Adipocyte (in vitro differentiated cells): Measurements from ENCODE around the gene TSPAN7.

Experiments used
- DNase-seq: peaks from one replicate; pipeline ENCODE4 v3.0.0-alpha.2; 2015; ENCODE audit warnings: low read depth
- H3K27me3 ChIP-seq: replicated peaks from 2 replicates; pipeline ENCODE4 v1.7.0; 2013; ENCODE audit warnings: mild to moderate bottlenecking, low read length, moderate library complexity; ENCODE audit not compliant: control insufficient read depth, insufficient read depth
- H3K36me3 ChIP-seq: 2 replicates; pipeline ENCODE4 v1.7.0; 2013; ENCODE audit warnings: low read length, mild to moderate bottlenecking, moderate library complexity; ENCODE audit not compliant: control insufficient read depth, insufficient read depth, severe bottlenecking
- H3K4me1 ChIP-seq: 2 replicates; pipeline ENCODE4 v1.7.0; 2013; ENCODE audit warnings: mild to moderate bottlenecking, low read length, moderate library complexity; ENCODE audit not compliant: control insufficient read depth, insufficient read depth
- H3K4me3 ChIP-seq: 2 replicates; pipeline ENCODE4 v1.7.0; 2013; ENCODE audit warnings: mild to moderate bottlenecking, low read length, moderate library complexity
- H3K9ac ChIP-seq: 2 replicates; pipeline ENCODE4 v1.7.0; 2013; ENCODE audit warnings: mild to moderate bottlenecking, low read length, moderate library complexity
- H3K9me3 ChIP-seq: 2 replicates; pipeline ENCODE4 v1.7.0; 2013; ENCODE audit warnings: mild to moderate bottlenecking, low read length, moderate library complexity; ENCODE audit not compliant: control insufficient read depth

The TSPAN7 gene

GRCh38 chrX:38561126-38561868, at the start of gene TSPAN7:
Gene TSPAN7, plus strand, starts transcription at chrX:38561542. Its CDS starts 5 bp downstream, at chrX:38561547.
- Histone ChIP-seq H3K4me1 (no peaks in the 10 kb centered on the region), H3K9ac (peak within 1 kb of the TSS; percentile 62), H3K27me3 (peaks cover 15% of the 10 kb centered on the region), H3K4me3 (peak within 1 kb of the TSS; percentile 74), H3K9me3 (no peaks in the 10 kb centered on the region), H3K36me3 (no peaks in the 10 kb centered on the region)
- DNase-seq: peak; percentile 73

DNA sequence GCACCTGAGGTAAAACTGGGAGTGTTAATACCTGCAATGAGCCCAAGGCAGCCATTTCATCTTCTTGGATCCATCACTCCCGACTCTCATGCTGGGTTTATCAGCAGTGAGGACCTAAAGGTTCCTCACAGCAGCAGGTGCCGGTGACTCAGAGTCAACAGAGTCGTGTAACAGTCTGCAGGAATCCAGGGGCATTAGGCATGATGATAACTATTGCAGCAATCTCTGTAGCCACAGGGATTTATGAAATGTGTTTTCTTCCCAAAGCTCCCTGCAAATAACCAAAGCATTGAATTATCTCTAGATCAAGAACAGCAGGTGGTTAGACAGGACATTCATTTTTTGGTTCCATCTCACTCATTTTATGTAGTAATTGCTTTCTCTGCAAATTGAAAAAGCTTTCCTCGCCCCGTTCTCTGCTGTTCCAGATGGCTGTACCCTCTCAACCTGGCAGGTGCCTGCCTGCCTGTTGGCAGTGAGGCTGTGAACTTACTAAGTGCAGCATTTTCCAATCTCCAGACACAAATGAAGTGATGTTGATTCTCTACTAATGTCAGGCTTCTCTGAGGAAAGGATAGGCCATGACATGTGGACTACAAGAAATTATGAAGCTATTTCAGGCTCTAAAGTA, 48.1 kb upstream of the TSPAN7 start:
- Histone ChIP-seq H3K4me3 (no peak overlapping the region), H3K36me3 (no peaks in the 10 kb centered on the region), H3K27me3 (peaks cover 12% of the 10 kb centered on the region), H3K4me1 (no peaks in the 10 kb centered on the region), H3K9ac (no peak overlapping the region), H3K9me3 (peaks cover 2% of the 10 kb centered on the region)
- no peak for DNase-seq

- Histone ChIP-seq H3K4me1 (no peaks in the 10 kb centered on the region), H3K36me3 (no peaks in the 10 kb centered on the region), H3K9ac (no peak overlapping the region), H3K4me3 (no peak overlapping the region), H3K27me3 (peaks cover 10% of the 10 kb centered on the region), H3K9me3 (peaks cover 2% of the 10 kb centered on the region)
- DNase-seq: no peak
These were observed 47.1 kb upstream of the TSPAN7 start for GRCh38 chrX:38514016-38514854.

DNA sequence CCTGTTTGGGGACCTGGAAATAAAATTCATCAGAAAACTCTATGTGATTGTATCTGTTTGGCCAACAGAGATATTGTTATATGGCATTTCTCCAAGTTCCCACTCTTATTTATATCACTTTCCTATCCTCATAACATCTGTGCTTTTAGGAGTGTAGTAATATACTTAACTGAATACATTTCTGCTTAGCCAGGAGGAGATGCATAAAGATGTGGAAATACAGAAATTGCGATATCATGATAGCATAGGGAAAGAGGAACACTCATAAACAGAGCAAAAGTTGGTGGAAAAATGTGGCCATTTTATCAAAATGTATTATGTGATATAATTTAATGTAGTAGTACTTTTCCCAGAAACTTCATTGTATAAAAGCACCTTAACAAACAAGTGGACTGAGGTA, 46.1 kb upstream of the TSPAN7 start:
- no peak overlapping the region for H3K4me3 ChIP-seq
- H3K9ac ChIP-seq: no peak overlapping the region
- H3K27me3 ChIP-seq: peaks cover 10% of the 10 kb centered on the region
- no peak for DNase-seq
- no peaks in the 10 kb centered on the region for H3K9me3 ChIP-seq
- H3K36me3 ChIP-seq: no peaks in the 10 kb centered on the region
- H3K4me1 ChIP-seq: no peaks in the 10 kb centered on the region

DNA sequence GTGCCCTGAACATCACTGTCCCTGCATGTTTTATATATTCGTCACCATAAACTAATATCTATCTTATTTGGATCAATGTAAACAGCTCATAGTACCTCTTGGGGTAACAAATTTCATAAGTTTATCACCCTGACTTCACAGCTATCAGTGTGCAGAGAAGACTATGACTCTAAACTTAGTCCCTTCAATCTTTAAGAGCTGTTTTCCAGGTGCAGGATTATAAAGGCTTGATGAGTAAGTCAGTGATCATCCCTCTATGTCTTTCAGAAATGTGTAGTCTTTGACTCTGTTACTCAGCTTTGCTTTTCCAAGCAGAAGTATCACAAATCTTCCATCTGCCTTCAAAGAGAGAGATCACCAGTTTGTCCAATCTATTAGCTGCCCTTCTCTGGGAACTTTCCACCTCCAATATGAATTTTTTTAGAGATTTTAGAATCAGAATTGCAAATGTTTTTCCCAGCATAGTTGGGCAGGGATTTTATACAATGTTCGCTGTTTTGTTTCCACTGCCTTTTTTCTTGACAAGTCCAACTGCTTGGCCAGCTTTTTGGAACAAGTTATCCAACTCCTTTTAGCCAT, 45.1 kb upstream of the TSPAN7 start:
- H3K36me3 ChIP-seq: no peaks in the 10 kb centered on the region
- peaks cover 10% of the 10 kb centered on the region for H3K27me3 ChIP-seq
- DNase-seq: no peak
- H3K9me3 ChIP-seq: peaks cover 3% of the 10 kb centered on the region
- H3K9ac ChIP-seq: no peak overlapping the region
- no peak overlapping the region for H3K4me3 ChIP-seq
- no peaks in the 10 kb centered on the region for H3K4me1 ChIP-seq

DNA sequence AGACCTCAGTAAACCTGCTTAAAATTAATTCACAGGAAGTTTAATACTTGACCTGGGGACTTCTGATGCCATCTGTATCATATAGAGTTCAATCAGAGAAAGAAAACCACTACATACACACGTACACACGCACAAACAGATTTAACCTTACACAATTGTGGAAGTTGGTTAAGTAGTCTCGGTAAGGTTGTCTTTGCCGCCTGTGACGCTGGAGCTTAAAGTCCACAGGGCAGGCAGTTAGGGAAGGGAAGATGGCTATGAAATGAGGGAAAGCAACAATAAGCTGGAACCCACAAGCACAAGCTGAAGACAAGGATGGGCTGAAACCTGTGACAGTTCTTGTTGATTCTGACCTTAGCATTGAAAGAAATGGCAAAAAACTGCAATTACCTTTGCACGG, 41.7 kb upstream of the TSPAN7 start:
- Histone ChIP-seq H3K4me3 (no peak overlapping the region), H3K36me3 (no peaks in the 10 kb centered on the region), H3K27me3 (peaks cover 6% of the 10 kb centered on the region), H3K9me3 (peaks cover 7% of the 10 kb centered on the region), H3K9ac (no peak overlapping the region), H3K4me1 (no peaks in the 10 kb centered on the region)
- DNase-seq: no peak

- H3K9ac ChIP-seq: no peak overlapping the region
- no peaks in the 10 kb centered on the region for H3K4me1 ChIP-seq
- H3K4me3 ChIP-seq: no peak overlapping the region
- DNase-seq: no peak
- peaks cover 7% of the 10 kb centered on the region for H3K27me3 ChIP-seq
- H3K9me3 ChIP-seq: peaks cover 17% of the 10 kb centered on the region
- no peaks in the 10 kb centered on the region for H3K36me3 ChIP-seq
These were observed 23.2 kb upstream of the TSPAN7 start for GRCh38 chrX:38538134-38538533.

DNA sequence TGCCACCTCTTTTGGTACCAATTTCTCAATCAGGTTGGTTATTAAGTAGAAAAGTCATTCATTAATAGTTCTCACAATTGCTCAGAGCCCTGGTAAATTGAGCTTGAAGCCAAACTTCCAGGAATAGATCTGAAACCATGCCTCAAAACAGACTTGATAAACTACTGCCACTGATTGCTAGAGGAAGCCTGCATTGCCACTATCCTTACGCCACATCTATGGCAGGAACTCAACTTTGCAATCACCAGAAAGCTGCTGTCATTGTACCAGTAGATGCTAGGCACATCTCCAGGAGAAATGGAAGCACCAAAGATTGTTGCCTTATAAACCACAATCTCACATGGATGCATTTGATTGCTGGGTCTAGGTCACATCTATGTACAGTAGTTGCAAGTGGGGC, 21.6 kb upstream of the TSPAN7 start:
- peaks cover 7% of the 10 kb centered on the region for H3K27me3 ChIP-seq
- no peak overlapping the region for H3K4me3 ChIP-seq
- DNase-seq: no peak
- H3K36me3 ChIP-seq: no peaks in the 10 kb centered on the region
- H3K4me1 ChIP-seq: no peaks in the 10 kb centered on the region
- H3K9me3 ChIP-seq: peaks cover 17% of the 10 kb centered on the region
- H3K9ac ChIP-seq: no peak overlapping the region

DNA sequence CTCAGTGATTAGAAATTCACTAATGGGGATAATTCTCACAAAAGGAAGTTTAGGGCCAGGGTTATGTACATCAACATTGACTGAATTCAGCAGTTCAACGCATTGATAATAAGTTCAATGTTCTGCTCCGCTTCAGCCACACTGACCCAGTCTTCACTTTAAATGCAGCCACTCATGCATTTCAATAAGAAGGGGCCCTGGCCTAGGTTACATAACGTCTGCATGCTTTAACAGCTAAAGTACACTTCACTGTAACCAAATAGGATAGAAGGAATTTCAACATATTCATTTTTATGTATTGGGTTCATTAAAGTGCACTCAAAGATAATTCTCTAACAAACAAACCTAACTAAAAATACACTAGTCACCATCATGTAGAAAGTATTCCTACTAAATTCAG, 12.8 kb upstream of the TSPAN7 start:
- no peaks in the 10 kb centered on the region for H3K4me1 ChIP-seq
- H3K9ac ChIP-seq: no peak overlapping the region
- no peaks in the 10 kb centered on the region for H3K27me3 ChIP-seq
- H3K4me3 ChIP-seq: no peak overlapping the region
- DNase-seq: no peak
- peaks cover 4% of the 10 kb centered on the region for H3K9me3 ChIP-seq
- H3K36me3 ChIP-seq: no peaks in the 10 kb centered on the region

DNA sequence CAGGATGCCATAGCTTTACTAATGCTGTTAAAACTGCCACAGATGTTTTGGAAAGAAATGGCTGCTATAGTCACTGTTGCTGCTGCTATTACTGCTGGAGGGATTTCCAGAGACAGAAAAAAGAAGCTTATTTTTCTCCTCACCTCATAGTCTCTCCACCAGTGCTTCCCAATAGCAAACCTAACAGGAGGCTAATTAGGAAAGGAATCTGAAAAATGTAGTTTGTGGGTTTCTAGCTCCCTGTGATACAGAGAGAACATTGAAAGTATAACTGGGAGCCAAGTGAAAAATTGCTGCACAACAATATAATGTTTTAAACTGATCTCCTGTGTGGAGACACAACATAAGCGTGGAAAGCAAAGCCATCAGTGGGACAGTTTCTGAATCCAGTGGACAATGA, 8.6 kb upstream of the TSPAN7 start:
- H3K4me3 ChIP-seq: no peak overlapping the region

GRCh38 chrX:38558686-38559085, 2.7 kb upstream of the TSPAN7 start:
- Histone ChIP-seq H3K36me3 (no peaks in the 10 kb centered on the region), H3K9ac (no peak overlapping the region), H3K4me1 (no peaks in the 10 kb centered on the region), H3K27me3 (peaks cover 15% of the 10 kb centered on the region), H3K4me3 (no peak overlapping the region), H3K9me3 (no peaks in the 10 kb centered on the region)
- no peak for DNase-seq

More for the DNA sequence above, 8.6 kb upstream of the TSPAN7 start:
- DNase-seq: no peak
- H3K27me3 ChIP-seq: peaks cover 5% of the 10 kb centered on the region
- no peaks in the 10 kb centered on the region for H3K4me1 ChIP-seq
- no peaks in the 10 kb centered on the region for H3K36me3 ChIP-seq
- peaks cover 4% of the 10 kb centered on the region for H3K9me3 ChIP-seq
- H3K9ac ChIP-seq: no peak overlapping the region
